Measurements from ENCODE around the gene DCTN4. TPM values are rescaled to one million over a fixed set of nuclear protein-coding genes. Genes with fewer than 3 reads are reported as not detected.

Gene DCTN4
- total and polyA plus RNA-seq, 9 of the 15 experiments (the other 6 are each of a cell fraction or from before 2014, with no cell fraction given), result 20.4 to 64.9 (median 49.9) TPM

DNA sequence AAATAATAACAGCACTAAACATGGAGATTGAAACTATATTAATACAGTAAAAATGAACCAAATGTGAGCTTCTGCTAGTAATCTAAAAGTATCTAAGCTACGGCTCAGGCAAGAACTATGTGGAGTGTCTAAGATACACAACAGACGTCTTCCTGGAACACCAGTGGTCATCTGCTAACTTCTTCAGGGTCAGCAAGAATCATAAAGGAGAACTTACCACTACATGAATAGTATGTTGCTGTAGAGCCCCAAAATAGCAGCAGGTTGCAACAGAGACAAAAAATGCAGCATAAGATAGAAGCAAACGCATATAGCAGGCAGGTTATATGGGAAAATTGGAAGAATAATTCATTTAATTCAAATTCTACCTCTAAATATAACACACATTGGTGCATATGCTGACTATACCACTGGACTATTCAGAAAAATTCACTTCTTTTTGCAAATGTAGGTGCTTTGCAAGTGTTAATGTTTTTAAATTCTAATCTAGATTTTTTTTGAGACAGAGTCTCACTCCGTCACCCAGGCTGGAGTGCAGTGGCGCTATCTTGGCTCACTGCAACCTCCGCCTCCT is 27.1 kb downstream of the DCTN4 start:
- no peak for DNase-seq (ENCODE audit: extremely low read depth in 1 of 4, low spot score in 3 of 4)
- POLR2A ChIA-PET, result interaction anchor here (0.6 to 1.5 kb wide), 5 partner anchors 10 to 35 kb away, joined by 3 to 4 read pairs (median 3); partner anchors contain the start of gene DCTN4
- no peaks in the 10 kb centered on the region for H3K27me3 ChIP-seq (ENCODE audit: control insufficient read depth in 2 of 2, insufficient read depth in 2 of 2, low read length in 2 of 2)
- ATAC-seq, result no peak
- H3K4me1 ChIP-seq (replicated peaks in 1 of 2; ENCODE audit: control insufficient read depth in 2 of 2, insufficient read depth in 2 of 2, low read length in 2 of 2), result peaks cover 13 to 14% of the 10 kb centered on the region in 2 experiments
- FAIRE-seq, result no peak
- no peak overlapping the region for H3K4me2 ChIP-seq (ENCODE audit: insufficient read depth, low read length)
- CTCF ChIA-PET (ENCODE audit: low intra/inter-chr PET ratio), result no interaction called here
- BruUV-seq (replicated peaks), result no TSS peak
- H3K27ac ChIP-seq (ENCODE audit: extremely low read depth, low read depth, low read length), result no peak overlapping the region
- TF ChIP-seq EGR1 (conservative IDR thresholded peaks at IDR 0.05) (no peak), SMAD2 (IDR thresholded peaks at IDR 0.05; ENCODE audit: low read depth, low read length) (no peak), TCFL5 (CRISPR knock-in tag; conservative IDR thresholded peaks at IDR 0.05) (no peak)
- H4K20me1 ChIP-seq (replicated peaks; ENCODE audit: control insufficient read depth, insufficient read depth, low read length), result 0 out of 2 replicates have a peak, but pooled peaks cover 3% of the 10 kb centered on the region
- H3K9me3 ChIP-seq (replicated peaks; ENCODE audit: control insufficient read depth, insufficient read depth, low read depth, low read length), result no peaks in the 10 kb centered on the region
- no peak overlapping the region for H3K9ac ChIP-seq (ENCODE audit: insufficient read depth in 1 of 2, low read depth in 2 of 2, low read length in 2 of 2)
- H3K36me3 ChIP-seq (ENCODE audit: control insufficient read depth, insufficient read depth, low read length), result peaks cover 69% of the 10 kb centered on the region
- H3K79me2 ChIP-seq (ENCODE audit: control insufficient read depth, insufficient read depth, low read length), result peaks cover 31% of the 10 kb centered on the region
- no peaks in the 10 kb centered on the region for H3K9me1 ChIP-seq (ENCODE audit: control insufficient read depth, insufficient read depth, low read length)
- no peak overlapping the region for H3K4me3 ChIP-seq
- H2AFZ ChIP-seq (ENCODE audit: low read depth, low read length), result no peak overlapping the region
- 93% methylated on average over 6 of the region's 6 CpGs for WGBS (ENCODE audit: insufficient coverage, low coverage, missing lambda C conversion rate)
- intact Hi-C loops (cut with micrococcal nuclease) (no loop called here), in situ Hi-C loops (cut with MboI) (no loop called here)

DNA sequence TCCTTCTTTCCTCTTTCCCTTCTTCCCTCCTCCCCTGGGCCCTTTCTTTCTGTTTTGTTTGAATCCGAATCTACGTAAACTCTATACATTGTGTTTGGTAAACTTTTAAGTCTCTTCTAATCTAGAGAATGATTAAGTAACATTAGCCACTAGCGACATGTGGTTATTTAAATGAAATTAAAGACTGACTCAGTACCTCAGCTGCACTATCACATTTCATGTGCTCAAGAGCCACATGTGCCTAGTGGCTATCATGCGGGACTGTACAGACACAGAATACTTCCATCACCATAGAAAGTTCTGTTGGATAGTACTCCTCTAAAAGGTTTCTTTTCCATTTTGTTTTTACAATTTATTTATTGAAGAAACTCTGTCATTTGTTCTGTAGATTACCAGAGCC is 29.0 kb downstream of the DCTN4 start:
- WGBS (ENCODE audit: insufficient coverage, low coverage, missing lambda C conversion rate), result 96% methylated on average over 4 of the region's 4 CpGs
- TF ChIP-seq ARNT (IDR thresholded peaks at IDR 0.05) (no peak), LEF1 (IDR thresholded peaks at IDR 0.05) (no peak), LCOR (CRISPR knock-in tag; IDR thresholded peaks at IDR 0.05) (no peak), ZNF57 (CRISPR knock-in tag; IDR thresholded peaks at IDR 0.05) (no peak)
- TF ChIP-seq, protein P1, sequence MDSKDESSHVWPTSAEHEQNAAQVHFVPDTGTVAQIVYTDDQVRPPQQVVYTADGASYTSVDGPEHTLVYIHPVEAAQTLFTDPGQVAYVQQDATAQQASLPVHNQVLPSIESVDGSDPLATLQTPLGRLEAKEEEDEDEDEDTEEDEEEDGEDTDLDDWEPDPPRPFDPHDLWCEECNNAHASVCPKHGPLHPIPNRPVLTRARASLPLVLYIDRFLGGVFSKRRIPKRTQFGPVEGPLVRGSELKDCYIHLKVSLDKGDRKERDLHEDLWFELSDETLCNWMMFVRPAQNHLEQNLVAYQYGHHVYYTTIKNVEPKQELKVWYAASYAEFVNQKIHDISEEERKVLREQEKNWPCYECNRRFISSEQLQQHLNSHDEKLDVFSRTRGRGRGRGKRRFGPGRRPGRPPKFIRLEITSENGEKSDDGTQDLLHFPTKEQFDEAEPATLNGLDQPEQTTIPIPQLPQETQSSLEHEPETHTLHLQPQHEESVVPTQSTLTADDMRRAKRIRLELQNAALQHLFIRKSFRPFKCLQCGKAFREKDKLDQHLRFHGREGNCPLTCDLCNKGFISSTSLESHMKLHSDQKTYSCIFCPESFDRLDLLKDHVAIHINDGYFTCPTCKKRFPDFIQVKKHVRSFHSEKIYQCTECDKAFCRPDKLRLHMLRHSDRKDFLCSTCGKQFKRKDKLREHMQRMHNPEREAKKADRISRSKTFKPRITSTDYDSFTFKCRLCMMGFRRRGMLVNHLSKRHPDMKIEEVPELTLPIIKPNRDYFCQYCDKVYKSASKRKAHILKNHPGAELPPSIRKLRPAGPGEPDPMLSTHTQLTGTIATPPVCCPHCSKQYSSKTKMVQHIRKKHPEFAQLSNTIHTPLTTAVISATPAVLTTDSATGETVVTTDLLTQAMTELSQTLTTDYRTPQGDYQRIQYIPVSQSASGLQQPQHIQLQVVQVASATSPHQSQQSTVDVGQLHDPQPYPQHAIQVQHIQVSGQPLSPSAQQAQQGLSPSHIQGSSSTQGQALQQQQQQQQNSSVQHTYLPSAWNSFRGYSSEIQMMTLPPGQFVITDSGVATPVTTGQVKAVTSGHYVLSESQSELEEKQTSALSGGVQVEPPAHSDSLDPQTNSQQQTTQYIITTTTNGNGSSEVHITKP (IDR thresholded peaks at IDR 0.05; ENCODE audit: partially characterized antibody), result no peak
- TF ChIP-seq, protein P2, sequence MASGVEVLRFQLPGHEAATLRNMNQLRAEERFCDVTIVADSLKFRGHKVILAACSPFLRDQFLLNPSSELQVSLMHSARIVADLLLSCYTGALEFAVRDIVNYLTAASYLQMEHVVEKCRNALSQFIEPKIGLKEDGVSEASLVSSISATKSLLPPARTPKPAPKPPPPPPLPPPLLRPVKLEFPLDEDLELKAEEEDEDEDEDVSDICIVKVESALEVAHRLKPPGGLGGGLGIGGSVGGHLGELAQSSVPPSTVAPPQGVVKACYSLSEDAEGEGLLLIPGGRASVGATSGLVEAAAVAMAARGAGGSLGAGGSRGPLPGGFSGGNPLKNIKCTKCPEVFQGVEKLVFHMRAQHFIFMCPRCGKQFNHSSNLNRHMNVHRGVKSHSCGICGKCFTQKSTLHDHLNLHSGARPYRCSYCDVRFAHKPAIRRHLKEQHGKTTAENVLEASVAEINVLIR (CRISPR knock-in tag; IDR thresholded peaks at IDR 0.05), result no peak
- TF ChIP-seq, protein P3, sequence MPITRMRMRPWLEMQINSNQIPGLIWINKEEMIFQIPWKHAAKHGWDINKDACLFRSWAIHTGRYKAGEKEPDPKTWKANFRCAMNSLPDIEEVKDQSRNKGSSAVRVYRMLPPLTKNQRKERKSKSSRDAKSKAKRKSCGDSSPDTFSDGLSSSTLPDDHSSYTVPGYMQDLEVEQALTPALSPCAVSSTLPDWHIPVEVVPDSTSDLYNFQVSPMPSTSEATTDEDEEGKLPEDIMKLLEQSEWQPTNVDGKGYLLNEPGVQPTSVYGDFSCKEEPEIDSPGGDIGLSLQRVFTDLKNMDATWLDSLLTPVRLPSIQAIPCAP (CRISPR knock-in tag; IDR thresholded peaks at IDR 0.05; ENCODE audit: borderline replicate concordance), result no peak

More for the DNA sequence above, 29.0 kb downstream of the DCTN4 start:
- BruUV-seq (replicated peaks), result no TSS peak
- ATAC-seq (no peak), FAIRE-seq (no peak), DNase-seq (ENCODE audit: extremely low read depth in 1 of 4, low spot score in 3 of 4) (no peak)
- in situ Hi-C loops (cut with MboI), result no loop called here
- Histone ChIP-seq H4K20me1 (replicated peaks; ENCODE audit: control insufficient read depth, insufficient read depth, low read length) (0 out of 2 replicates have a peak, but pooled peaks cover 3% of the 10 kb centered on the region), H3K27me3 (ENCODE audit: control insufficient read depth in 2 of 2, insufficient read depth in 2 of 2, low read length in 2 of 2) (no peaks in the 10 kb centered on the region), H2AFZ (ENCODE audit: low read depth, low read length) (no peak overlapping the region), H3K4me1 (replicated peaks in 1 of 2; ENCODE audit: control insufficient read depth in 2 of 2, insufficient read depth in 2 of 2, low read length in 2 of 2) (peaks cover 7% of the 10 kb centered on the region in 2 experiments), H3K9me1 (ENCODE audit: control insufficient read depth, insufficient read depth, low read length) (no peaks in the 10 kb centered on the region), H3K4me3 (no peak overlapping the region), H3K4me2 (ENCODE audit: insufficient read depth, low read length) (no peak overlapping the region), H3K9ac (ENCODE audit: insufficient read depth in 1 of 2, low read depth in 2 of 2, low read length in 2 of 2) (no peak overlapping the region), H3K9me3 (replicated peaks; ENCODE audit: control insufficient read depth, insufficient read depth, low read depth, low read length) (no peaks in the 10 kb centered on the region), H3K36me3 (ENCODE audit: control insufficient read depth, insufficient read depth, low read length) (peaks cover 77% of the 10 kb centered on the region), H3K79me2 (ENCODE audit: control insufficient read depth, insufficient read depth, low read length) (peaks cover 12% of the 10 kb centered on the region; the same call in 2 of the 3 replicates), H3K27ac (ENCODE audit: extremely low read depth, low read depth, low read length) (no peak overlapping the region)
- intact Hi-C loops (cut with micrococcal nuclease), result no loop called here
- POLR2A ChIA-PET, result no interaction called here
- CTCF ChIA-PET (ENCODE audit: low intra/inter-chr PET ratio), result no interaction called here
